HG03442 (cell line): Measurements from ENCODE around the gene LMBR1.
"Not testable (repeated sequence)": the region's sequence is repeated elsewhere in the genome, so short reads cannot be mapped to it uniquely, and the experiment has no call there.

Experiments
- ATAC-seq: cut with Tn5 transposase; IDR thresholded peaks from one replicate; pipeline ENCODE4 v1.9.1; 2021; ENCODE audit warnings: mild to moderate bottlenecking, moderate library complexity; ENCODE audit not compliant: unreplicated experiment

LMBR1 gene

DNA sequence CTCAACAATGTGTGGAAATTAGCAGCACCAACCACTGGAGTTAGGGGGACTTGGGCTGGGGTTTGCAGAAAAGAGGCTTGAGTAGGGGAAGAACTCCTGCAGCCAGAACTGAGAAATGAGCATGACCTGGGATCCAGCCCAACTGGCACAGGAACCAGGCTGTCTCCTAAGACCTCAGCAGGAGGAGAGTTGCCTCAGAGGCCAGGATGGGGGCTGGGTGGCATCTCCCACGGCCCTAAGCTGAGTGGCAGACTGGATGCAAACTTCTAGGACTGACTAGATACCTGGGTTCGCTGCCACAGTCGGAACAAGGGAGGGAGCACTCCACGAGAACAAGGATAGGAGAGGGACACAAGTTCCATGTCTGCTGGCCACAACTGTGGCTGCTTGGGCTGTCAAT lies 189.8 kb downstream of the LMBR1 start:
- ATAC-seq: no peak

DNA sequence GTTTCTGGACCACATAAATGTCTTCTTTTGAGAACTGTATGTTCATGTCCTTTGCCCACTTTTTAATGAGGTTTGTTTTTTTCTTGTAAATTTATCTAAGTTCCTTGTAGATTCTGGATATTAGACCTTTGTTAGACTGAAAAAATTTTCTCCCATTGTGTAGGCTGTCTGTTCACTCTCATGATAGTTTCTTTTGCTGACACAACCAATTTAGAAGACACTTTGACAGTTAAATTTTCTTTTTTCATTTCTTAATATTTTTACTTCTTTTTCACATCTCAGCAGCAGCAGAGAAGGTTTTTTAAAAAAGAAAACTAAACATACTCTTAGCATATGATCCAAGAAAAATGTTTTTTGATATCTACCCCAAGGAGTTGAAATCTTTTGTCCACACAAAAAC lies 190.6 kb downstream of the LMBR1 start:
- ATAC-seq: no peak

DNA sequence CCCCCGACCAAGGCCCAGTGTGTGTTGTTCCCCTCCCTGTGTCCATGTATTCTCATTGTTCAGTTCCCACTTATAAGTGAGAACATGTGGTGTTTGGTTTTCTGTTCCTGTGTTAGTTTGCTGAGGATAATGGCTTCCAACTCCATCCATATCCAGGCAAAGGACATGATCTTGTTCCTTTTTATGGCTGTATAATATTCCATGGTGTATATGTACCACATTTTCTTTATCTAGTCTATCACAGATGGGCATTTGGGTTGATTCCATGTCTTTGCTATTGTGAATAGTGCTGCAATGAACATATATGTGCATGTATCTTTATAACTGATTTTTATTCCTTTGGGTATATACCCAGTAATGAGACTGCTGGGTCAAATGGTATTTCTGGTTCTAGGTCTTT lies 191.2 kb downstream of the LMBR1 start:
- ATAC-seq: not testable (repeated sequence)

DNA sequence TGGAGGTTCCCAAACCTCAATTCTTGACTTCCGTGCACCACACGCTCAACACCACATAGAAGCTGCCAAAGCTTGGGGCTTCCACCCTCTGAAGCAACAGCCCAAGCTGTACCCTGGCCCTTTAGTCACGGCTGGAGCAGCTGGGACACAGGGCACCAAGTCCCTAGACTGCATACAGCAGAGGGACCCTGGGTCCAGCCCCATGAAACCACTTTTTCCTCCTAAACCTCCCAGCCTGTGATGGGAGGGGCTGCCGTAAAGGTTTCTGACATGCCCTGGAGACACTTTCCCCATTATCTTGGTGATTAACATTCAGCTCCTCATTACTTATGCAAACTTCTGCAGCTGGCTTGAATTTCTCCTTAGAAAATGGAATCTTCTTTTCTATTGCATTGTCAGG lies 194.5 kb downstream of the LMBR1 start:
- ATAC-seq: not testable (repeated sequence)

DNA sequence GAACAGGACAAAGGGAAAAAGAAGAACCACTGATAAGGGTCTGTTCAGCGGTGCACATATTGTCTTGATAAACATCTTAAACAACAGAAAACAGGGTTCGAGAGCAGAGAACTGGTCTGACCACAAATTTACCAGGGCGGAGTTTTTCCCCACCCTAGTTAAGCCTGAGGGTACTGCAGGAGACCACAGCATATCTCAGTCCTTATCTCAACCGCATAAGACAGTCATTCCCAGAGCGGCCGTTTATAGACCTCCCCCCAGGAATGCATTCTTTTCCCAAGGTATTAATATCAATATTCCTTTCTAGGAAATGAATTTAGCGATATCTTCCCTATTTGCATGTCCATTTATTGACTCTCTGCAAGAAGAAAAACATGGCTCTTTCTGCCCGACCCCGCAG lies 195.7 kb downstream of the LMBR1 start:
- not testable (repeated sequence) for ATAC-seq

DNA sequence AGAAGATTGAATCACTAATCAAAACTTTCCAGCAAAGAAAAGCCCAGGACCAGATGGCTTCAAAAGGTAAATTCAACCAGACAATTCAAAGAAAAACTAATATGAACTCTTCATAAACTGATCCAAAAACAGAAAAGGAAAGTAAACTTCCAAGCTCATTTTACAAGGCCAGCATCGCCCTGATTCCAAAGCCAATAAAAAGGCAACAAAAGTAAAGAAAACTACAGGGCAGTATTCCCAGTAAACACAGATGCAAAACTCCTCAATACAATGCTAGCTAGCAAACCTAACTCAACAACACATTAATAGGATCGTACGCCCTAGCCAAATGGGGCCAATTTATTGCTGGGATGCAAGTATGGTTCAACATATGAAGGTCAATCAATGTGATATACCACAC lies 199.4 kb downstream of the LMBR1 start:
- ATAC-seq: no peak

DNA sequence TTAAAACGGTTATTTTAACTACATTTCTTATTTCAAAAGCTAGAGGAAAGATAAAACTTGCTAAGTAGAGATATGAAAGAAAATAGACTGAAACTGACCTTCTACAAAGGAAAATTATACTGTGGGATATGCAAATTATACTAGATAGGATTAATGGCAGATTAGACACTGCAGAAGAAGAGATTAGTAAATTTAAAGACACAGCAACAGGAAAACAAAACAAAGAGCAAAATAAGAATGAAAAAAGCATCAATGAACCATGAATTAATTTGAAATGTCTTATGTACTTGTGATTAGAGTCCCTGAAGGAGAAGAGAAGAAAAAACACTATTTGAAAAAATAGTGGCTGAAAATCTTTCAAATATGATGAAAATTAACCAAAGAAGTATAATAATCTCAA lies 200.1 kb downstream of the LMBR1 start:
- ATAC-seq: no peak

DNA sequence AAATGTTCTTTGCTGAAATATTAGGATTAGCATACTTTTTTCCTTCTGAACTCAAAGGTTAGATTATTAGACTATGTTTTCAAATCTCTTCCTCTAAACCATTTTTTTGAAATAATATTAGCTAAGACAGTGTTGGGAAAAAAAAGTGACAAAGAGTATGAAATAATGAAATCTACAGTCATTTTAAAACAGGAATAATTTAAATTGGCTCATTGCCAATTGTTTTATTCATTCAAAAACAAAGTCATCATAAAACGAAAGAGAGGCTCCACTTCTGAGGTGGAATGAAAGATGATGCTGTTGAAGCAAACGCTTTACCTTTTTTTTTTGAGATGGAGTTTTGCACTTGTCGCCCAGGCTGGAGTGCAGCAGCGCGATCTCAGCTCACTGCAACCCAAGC lies 201.2 kb downstream of the LMBR1 start:
- ATAC-seq: no peak

DNA sequence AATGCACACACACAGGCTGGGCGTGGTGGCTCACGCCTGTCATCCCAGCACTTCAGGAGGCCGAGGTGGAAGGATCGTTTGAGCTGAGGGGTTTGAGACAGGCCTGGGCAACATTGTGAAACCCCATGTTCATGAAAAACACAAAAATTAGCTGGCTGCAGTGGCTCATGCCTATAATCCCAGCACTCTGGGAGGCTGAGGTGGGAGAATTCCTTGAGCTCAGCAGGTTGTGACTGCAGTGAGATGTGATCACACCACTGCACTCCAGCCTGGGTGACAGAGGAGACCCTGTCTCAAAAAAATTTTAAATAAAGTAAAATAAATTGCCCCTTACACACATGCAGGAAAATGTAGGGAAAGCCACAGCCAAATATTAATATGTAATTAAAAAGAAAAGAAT lies 208.3 kb downstream of the LMBR1 start:
- no peak for ATAC-seq

DNA sequence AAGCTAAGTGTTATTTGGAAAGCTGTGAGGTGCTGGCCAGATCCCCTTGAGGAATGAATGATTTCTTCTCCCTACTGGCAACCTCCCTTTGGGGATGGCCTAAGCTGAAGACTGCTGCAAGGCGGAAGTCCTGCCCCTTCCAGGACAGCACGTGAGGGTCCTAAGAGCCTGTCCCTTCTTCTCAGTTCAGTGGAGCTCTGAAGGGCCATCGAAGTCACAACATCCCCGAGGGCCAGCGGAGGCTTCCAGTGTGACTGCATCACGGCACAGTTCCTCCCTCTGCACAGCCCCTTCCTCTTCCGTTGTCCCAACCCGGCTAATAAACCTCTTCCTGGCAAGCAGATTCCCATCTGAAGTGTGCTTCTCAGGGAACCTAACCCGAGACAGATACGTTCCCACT lies 208.7 kb downstream of the LMBR1 start:
- no peak for ATAC-seq

DNA sequence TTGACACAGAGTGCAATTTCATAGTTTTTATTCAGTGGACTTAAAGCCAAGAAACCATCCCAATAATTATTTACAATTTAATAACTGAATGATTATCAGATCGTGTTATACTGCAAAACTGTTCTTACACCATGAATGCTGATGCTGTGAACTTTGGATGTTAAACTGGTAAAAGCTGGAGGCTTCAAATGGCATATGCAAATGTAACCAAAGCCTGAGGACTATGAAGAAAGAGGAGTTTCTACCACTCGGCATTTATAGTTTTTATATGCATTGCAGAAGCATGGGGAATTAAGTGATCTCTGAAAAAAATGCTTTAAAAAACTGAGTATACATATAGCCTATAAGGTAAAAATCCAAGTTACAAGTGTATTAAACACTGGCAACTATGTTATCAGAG lies 210.1 kb downstream of the LMBR1 start:
- no peak for ATAC-seq

DNA sequence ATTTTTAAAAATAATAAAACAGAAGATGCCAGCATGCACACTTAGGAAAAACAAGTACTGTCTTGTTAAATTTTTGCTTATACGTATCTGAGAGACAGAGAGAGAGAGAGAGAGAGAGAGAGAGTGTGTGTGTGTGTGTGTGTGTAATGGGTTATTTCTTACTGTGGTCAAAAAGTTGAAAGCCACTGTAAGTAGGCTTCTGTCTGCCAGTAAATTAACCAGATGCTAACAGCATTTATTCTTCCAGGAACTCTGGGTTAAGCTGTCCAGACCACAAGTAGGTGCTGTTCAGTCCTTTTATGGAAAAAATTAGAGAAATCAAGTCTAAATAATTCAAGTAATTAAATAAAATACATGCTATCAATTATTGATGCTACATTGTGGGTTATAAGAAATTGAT lies 212.7 kb downstream of the LMBR1 start:
- ATAC-seq: no peak

DNA sequence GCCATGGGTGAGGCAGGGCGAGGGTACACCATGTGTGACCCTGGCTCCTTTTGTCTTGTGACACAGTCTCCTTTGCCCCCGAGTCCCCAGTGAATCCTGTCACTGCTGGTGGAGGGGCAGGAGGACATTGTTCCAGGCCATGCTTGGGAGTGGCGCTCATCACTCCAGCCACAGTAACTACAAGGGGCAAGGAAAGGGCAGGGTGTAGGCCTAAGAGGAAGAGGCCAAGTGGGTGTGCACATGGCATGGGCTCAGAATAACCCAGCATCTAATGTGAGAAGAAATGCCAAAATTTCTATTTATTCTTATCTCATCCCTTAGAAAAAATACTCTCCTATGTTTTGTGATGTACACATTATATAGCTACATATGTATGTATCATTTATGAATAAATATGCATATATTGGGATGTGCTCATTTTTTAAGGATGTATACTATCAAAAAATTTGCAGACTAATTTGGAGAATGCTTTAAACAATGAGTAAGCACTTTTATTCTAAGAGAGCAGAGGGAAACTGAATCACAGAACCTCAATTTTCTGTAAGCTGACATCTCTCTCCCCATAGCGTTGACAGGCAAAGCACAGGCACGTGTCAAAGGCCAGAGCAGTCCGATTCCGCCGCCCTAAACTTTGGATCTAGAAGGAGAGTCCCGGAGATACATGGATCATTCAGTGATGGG lies 215.5 kb downstream of the LMBR1 start:
- ATAC-seq: no peak

DNA sequence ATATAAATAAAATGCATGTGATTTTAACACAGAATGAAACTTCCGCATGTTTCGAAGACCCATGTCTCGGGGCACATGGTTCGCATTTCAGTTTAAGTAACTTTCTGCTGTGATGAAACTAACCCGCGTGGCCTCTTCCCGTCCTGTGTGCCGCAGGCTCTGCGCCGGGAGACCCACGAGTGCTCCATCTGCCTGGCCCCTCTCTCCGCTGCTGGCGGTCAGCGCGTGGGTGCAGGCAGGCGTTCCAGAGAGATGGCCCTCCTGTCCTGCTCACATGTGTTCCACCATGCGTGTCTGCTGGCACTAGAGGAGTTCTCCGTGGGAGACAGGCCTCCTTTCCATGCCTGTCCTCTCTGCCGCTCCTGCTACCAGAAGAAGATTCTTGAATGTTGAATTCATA lies 216.7 kb downstream of the LMBR1 start:
- no peak for ATAC-seq

DNA sequence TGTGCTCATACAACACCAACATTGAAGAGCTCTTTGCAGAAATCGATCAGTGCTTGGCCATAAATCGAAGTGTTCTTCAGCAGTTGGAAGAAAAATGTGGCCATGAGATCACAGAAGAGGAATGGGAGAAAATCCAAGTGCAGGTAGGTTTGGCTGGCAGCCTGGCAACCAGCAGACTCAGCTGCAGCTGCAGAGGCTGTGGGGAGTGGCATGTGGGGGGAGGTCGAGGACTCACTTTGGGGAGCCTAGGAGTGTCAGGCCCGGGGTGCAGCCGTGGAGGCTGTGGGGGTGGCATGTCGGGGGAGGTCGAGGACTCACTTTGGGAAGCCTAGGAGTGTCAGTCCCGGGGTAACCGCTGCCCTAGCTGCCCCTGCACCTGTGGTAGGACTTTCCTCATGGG lies 217.3 kb downstream of the LMBR1 start:
- no peak for ATAC-seq

DNA sequence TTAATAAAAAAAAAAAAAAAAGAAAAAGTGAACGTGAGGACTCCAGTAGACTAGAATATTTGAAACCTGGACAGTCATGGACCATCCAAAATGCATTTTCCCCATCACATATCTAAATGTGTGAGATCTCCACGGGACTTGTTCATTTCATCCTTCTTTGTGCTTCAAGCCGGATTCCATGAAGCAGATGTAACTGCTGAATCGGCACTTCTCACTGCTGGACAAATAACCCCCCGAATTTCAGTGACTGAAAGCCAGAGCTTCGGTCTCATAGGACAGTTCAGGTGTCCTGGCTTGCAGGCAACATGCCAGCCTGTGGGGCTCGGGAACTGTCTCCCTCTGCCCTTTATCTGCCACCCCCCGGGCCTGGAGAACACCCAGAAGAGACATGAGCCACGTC lies 219.1 kb downstream of the LMBR1 start:
- ATAC-seq: no peak

DNA sequence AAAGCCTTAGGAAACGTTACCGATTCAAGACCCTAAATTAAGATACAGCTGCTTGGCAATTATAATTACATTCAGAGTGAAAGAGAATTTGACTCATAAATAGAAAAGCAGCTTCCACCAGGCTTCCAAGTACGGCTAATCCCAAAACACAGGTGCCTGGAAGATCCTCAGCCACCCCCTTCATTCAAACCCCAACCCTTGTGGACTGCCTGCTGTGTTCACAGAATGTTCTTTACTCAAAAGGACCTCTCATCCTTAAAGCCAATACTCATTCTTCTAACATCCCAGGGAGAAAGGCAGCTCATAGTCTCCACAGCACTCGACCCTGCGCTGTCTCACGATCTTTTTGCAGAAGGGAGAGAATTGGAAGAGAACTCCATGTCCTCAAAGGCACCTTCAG lies 219.5 kb downstream of the LMBR1 start:
- ATAC-seq: no peak

DNA sequence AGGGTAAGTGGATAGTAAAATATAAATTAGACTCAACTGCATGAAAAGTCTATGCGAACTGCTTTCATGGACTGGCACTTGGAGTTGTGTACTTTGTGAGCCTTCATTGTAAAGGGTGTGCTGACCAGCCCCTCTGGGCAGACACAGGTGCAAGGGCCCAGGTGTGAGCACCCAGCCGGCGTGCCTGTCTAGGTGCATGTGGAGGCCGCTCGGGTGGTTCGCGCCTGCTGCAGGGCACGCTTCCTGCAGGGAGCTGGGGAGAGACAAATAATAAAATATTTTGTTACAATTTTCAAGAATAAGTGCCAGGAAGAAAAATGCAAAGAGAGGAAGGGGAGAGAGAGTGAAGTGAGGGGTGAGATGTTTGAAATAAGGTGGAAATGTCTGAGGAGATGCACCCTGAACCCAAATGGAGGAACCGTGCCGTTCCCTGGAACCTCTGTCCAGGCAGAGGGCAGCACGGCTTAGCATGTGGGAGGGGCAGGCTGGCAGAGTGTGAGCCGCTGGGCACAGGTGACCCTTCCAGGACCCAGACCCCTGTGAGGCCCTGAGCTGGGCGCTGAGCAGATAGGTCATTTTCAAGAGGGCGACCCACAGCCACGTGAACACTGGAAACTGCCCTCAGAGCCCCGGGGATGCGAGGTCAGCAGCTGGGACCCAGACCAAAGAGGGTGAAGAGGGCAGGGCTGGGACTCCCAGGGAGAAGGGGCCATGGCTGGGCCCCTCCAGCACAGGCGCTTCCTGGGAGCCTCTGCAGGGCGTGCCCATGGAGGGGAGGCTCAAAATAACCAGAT lies 223.8 kb downstream of the LMBR1 start:
- no peak for ATAC-seq

DNA sequence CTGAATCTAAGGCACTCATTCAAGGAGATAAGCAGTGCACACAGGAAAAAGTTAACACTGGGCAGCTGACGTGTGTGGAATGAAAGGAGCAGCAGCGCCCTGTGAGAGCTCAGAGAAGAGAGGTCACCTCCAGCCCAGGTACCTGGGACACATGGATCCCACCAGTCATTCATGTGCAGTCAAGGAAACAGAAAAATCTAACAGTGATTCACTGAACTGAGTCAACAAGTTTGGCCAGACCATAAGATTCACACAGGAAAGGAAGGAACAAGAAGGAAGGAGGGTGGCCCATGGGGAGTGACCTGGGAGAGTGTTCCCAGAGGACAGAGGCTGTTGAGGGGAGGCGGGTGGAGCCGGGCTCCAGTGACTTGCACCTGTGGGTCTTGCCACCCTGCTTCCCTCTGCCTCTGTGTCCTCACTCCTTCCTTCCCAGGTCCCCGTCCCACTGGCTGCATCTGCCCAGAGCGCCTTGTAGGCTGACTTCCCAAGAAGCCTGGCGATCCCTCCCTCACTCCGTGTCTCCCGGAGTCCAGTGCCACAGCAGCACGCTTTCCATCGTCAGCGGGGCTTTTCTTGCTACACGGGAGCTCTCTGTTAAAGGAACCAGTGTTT lies 224.7 kb downstream of the LMBR1 start:
- ATAC-seq: no peak

DNA sequence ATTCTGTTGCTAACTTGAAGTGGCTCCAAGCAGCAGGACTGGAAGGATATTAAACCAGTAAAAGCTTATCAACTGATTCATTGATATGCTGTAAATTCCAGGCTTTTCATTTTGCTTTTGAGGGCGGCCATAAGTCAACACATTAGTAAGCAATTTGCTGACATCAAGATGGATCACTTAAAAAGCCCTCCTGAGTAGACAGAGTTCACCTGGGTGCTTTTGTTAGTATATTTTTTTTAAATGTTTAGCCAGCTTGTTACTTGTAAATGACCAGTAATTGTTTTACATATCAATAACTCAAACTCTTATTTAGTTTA lies 225.9 kb downstream of the LMBR1 start:
- ATAC-seq: no peak

DNA sequence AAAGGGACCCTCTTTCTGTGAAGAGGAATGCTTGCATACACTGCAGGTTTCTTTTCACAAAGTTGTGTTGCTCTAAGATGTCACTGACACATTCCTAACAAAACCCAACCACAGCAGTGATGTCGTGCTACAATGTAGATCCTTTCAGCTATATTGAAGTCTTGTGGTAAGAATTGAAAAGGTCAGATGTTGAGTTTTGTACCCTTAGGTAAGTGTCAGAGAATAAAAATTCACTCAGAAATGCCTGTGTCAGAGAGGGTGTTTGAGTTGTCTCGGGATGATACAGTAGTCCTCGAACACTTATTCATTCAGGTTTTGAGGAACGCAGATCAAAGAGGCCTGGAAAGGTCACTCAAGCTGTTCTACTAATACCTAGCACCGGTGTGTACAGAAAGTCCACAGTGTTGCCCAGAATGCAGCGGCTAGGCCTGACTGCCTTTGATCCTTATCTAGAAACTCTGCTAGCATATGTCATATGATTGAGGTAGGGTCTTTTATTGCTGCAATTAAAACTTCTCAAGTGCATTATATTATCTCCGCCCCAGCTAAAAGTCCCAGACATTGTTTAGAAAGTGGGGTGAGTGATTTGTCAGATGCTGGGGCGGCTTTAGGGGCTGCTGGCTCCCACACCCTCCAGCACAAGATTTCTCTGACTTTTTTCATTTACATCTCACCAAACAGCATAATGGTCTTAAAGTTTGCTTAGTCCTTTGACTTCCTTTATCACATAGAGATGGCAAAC lies 226.4 kb downstream of the LMBR1 start:
- ATAC-seq: no peak

DNA sequence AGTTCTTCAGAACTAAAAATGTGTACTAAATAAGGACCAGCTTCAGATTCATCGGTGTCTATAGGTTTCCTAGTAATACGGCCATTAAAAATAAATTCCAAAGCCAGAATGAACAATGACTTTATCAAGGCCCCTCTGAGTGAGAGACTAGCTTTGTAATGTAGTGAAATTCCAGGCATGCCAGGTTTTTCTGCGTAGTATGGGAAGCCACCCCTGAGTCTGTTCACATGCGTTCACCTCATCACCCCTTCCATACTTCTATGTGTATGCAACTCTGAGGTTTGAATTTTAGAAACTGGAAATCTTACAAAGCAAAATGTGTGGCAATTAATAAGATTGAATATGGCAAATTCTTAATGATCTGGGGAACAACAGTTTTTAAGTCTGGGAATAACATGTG lies 227.9 kb downstream of the LMBR1 start:
- ATAC-seq: no peak
